HEK293 (cell line): ENCODE data around the gene JAK3.

ENCODE experiments used
- CTCF ChIA-PET: fragments of 350-600 bp; formaldehyde crosslinking; extraction: SDS; loops from one replicate; lab custom pipeline; 2021; ENCODE audit warnings: antibody characterized with exemption; lab: Yijun Ruan, JAX
- POLR2A ChIA-PET: fragments of 300-600 bp; formaldehyde crosslinking; extraction: SDS; loops from one replicate; lab custom pipeline; 2020; ENCODE audit warnings: antibody characterized with exemption, inconsistent platforms; lab: Yijun Ruan, JAX
- H3K27ac ChIP-seq: fragments of 200-500 bp; sonication (Bioruptor generic); 2 replicates; pipeline ENCODE4 v1.5.1; 2014; ENCODE audit warnings: low read depth, low read length, control low read depth, inconsistent platforms; ENCODE audit errors: extremely low read depth
- H3K36me3 ChIP-seq, 2 experiments: fragments of 200-500 bp in 1 of 2; sonication (Bioruptor generic) in 1 of 2; 1 replicate in 1 of 2; 2 replicates in 1 of 2; pipeline ENCODE4 v1.5.1; 2014 to 2017; ENCODE audit warnings: inconsistent platforms in 2 of 2, low read length in 2 of 2; ENCODE audit not compliant: control insufficient read depth in 2 of 2, insufficient read depth in 1 of 2
- H3K4me1 ChIP-seq: fragments of 200-500 bp; sonication (Bioruptor generic); 2 replicates; pipeline ENCODE4 v1.5.1; 2014; ENCODE audit warnings: mild to moderate bottlenecking, low read length, inconsistent platforms; ENCODE audit not compliant: control insufficient read depth, insufficient read depth
- H3K4me3 ChIP-seq: 2 replicates; pipeline ENCODE4 v1.5.1; 2011; ENCODE audit warnings: low read depth, mild to moderate bottlenecking, control low read depth, low read length, moderate library complexity
- H3K9me3 ChIP-seq: fragments of 200-500 bp; sonication (Bioruptor generic); 2 replicates; pipeline ENCODE4 v1.5.1; 2014; ENCODE audit warnings: low read depth, low read length, inconsistent platforms; ENCODE audit not compliant: control insufficient read depth, insufficient read depth
- GFI1B ChIP-seq: fragments of 450-650 bp; formaldehyde crosslinking; IDR thresholded peaks from 2 replicates; pipeline ENCODE4 v1.5.1; 2016; ENCODE audit warnings: missing biosample characterization, missing genetic modification characterization
- GLIS1 ChIP-seq: fragments of 450-650 bp; formaldehyde crosslinking; IDR thresholded peaks from 2 replicates; pipeline ENCODE4 v1.5.1; 2016; ENCODE audit warnings: missing biosample characterization, missing genetic modification characterization
- GLIS2 ChIP-seq: fragments of 450-650 bp; formaldehyde crosslinking; IDR thresholded peaks from 2 replicates; pipeline ENCODE4 v1.5.1; 2016; ENCODE audit warnings: missing biosample characterization, missing genetic modification characterization
- INSM2 ChIP-seq: fragments of 450-650 bp; formaldehyde crosslinking; IDR thresholded peaks from 2 replicates; pipeline ENCODE4 v1.5.1; 2016; ENCODE audit warnings: missing biosample characterization, missing genetic modification characterization
- KLF17 ChIP-seq: fragments of 450-650 bp; formaldehyde crosslinking; IDR thresholded peaks from 2 replicates; pipeline ENCODE4 v1.5.1; 2016; ENCODE audit warnings: missing biosample characterization, missing genetic modification characterization
- KLF8 ChIP-seq: fragments of 450-650 bp; formaldehyde crosslinking; IDR thresholded peaks from 2 replicates; pipeline ENCODE4 v1.5.1; 2016; ENCODE audit warnings: missing biosample characterization, missing genetic modification characterization
- PRDM6 ChIP-seq: fragments of 450-650 bp; formaldehyde crosslinking; IDR thresholded peaks from 2 replicates; pipeline ENCODE4 v1.5.1; 2017; ENCODE audit warnings: missing biosample characterization, missing genetic modification characterization
- SP2 ChIP-seq: fragments of 450-650 bp; formaldehyde crosslinking; IDR thresholded peaks from 2 replicates; pipeline ENCODE4 v1.5.1; 2016; ENCODE audit warnings: missing biosample characterization, missing genetic modification characterization
- SP3 ChIP-seq: fragments of 450-650 bp; formaldehyde crosslinking; IDR thresholded peaks from 2 replicates; pipeline ENCODE4 v1.5.1; 2016; ENCODE audit warnings: missing biosample characterization, missing genetic modification characterization
- TRIM28 ChIP-seq: IDR thresholded peaks from 2 replicates; pipeline ENCODE4 v1.6.1; 2011; ENCODE audit warnings: low read length, control low read depth, borderline replicate concordance
- ZBTB17 ChIP-seq: fragments of 450-650 bp; formaldehyde crosslinking; IDR thresholded peaks from 2 replicates; pipeline ENCODE4 v1.5.1; 2016; ENCODE audit warnings: missing biosample characterization, missing genetic modification characterization
- ZBTB7A ChIP-seq: fragments of 450-650 bp; formaldehyde crosslinking; IDR thresholded peaks from 2 replicates; pipeline ENCODE4 v1.5.1; 2016; ENCODE audit warnings: low read depth, missing biosample characterization, missing genetic modification characterization
- ZBTB8A ChIP-seq: fragments of 450-650 bp; formaldehyde crosslinking; IDR thresholded peaks from 2 replicates; pipeline ENCODE4 v1.5.1; 2016; ENCODE audit warnings: missing biosample characterization, missing genetic modification characterization
- ZEB2 ChIP-seq: fragments of 450-650 bp; formaldehyde crosslinking; IDR thresholded peaks from 2 replicates; pipeline ENCODE4 v1.5.1; 2016; ENCODE audit warnings: missing biosample characterization, missing genetic modification characterization
- ZFHX2 ChIP-seq: fragments of 450-650 bp; formaldehyde crosslinking; conservative IDR thresholded peaks from 2 replicates; pipeline ENCODE4 v1.5.1; 2016; ENCODE audit warnings: missing biosample characterization, missing genetic modification characterization
- ZFP37 ChIP-seq: fragments of 450-650 bp; formaldehyde crosslinking; IDR thresholded peaks from 2 replicates; pipeline ENCODE4 v1.5.1; 2016; ENCODE audit warnings: missing biosample characterization, missing genetic modification characterization
- ZNF112 ChIP-seq: fragments of 450-650 bp; formaldehyde crosslinking; IDR thresholded peaks from 2 replicates; pipeline ENCODE4 v1.5.0; 2017; ENCODE audit warnings: missing biosample characterization, missing genetic modification characterization
- ZNF24 ChIP-seq: fragments of 450-650 bp; formaldehyde crosslinking; IDR thresholded peaks from 2 replicates; pipeline ENCODE4 v1.5.1; 2016; ENCODE audit warnings: missing biosample characterization, missing genetic modification characterization
- ZNF501 ChIP-seq: fragments of 450-650 bp; formaldehyde crosslinking; IDR thresholded peaks from 2 replicates; pipeline ENCODE4 v1.5.1; 2016; ENCODE audit warnings: missing biosample characterization, missing genetic modification characterization
- ZNF561 ChIP-seq: fragments of 450-650 bp; IDR thresholded peaks from 2 replicates; pipeline ENCODE4 v1.5.1; 2018; ENCODE audit warnings: missing biosample characterization, missing genetic modification characterization, borderline replicate concordance
- ZNF629 ChIP-seq: fragments of 450-650 bp; formaldehyde crosslinking; IDR thresholded peaks from 2 replicates; pipeline ENCODE4 v1.5.1; 2017; ENCODE audit warnings: missing biosample characterization, missing genetic modification characterization
- ZNF76 ChIP-seq: fragments of 450-650 bp; formaldehyde crosslinking; IDR thresholded peaks from 2 replicates; pipeline ENCODE4; 2016; ENCODE audit warnings: low read depth, missing biosample characterization, missing genetic modification characterization, borderline replicate concordance
- ZNF791 ChIP-seq: fragments of 450-650 bp; formaldehyde crosslinking; IDR thresholded peaks from 2 replicates; pipeline ENCODE4 v1.5.1; 2016; ENCODE audit warnings: missing biosample characterization, missing genetic modification characterization
- TF ChIP-seq, protein P1 (sequence below): fragments of 450-650 bp; formaldehyde crosslinking; IDR thresholded peaks from 2 replicates; pipeline ENCODE4 v1.5.1; 2016; ENCODE audit warnings: missing biosample characterization, missing genetic modification characterization
- TF ChIP-seq, protein P2 (sequence below): fragments of 450-650 bp; formaldehyde crosslinking; IDR thresholded peaks from 2 replicates; pipeline ENCODE4 v1.5.1; 2016; ENCODE audit warnings: missing biosample characterization, missing genetic modification characterization

JAK3 gene

GRCh38 chr19:17859533-17860330 lies 11.9 kb upstream of the JAK3 start, which contains the start of gene RPL18A (continued):
- TF ChIP-seq, protein P1, sequence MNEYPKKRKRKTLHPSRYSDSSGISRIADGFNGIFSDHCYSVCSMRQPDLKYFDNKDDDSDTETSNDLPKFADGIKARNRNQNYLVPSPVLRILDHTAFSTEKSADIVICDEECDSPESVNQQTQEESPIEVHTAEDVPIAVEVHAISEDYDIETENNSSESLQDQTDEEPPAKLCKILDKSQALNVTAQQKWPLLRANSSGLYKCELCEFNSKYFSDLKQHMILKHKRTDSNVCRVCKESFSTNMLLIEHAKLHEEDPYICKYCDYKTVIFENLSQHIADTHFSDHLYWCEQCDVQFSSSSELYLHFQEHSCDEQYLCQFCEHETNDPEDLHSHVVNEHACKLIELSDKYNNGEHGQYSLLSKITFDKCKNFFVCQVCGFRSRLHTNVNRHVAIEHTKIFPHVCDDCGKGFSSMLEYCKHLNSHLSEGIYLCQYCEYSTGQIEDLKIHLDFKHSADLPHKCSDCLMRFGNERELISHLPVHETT (tag by site-specific recombination), result no peak
- TF ChIP-seq ZNF24, result 0 out of 2 replicates have a peak, but pooled peaks have one; percentile 13
- peak; percentile 72; the same call in 1 of the 2 replicates for TF ChIP-seq ZEB2
- TF ChIP-seq ZBTB7A (tag by site-specific recombination), result 0 out of 2 replicates have a peak, but pooled peaks have one; percentile 26
- peak; percentile 65 for TF ChIP-seq GLIS2 (tag by site-specific recombination)
- TF ChIP-seq ZBTB8A (tag by site-specific recombination), result 0 out of 2 replicates have a peak, but pooled peaks have one; percentile 52
- TF ChIP-seq PRDM6 (tag by site-specific recombination), result no peak
- peak; percentile 75 for TF ChIP-seq ZBTB17 (tag by site-specific recombination)
- peak; percentile 68 for TF ChIP-seq KLF17 (tag by site-specific recombination)
- 0 out of 2 replicates have a peak, but pooled peaks have one; percentile 23 for TF ChIP-seq ZFP37 (tag by site-specific recombination)
- TF ChIP-seq TRIM28, result 0 out of 2 replicates have a peak, but pooled peaks have one; percentile 31
- TF ChIP-seq GLIS1 (tag by site-specific recombination), result peak; percentile 71
- TF ChIP-seq ZFHX2 (tag by site-specific recombination), result peak; percentile 34; the same call in 1 of the 2 replicates
- peak; percentile 97 for TF ChIP-seq SP3 (tag by site-specific recombination)
- TF ChIP-seq ZNF501, result peak; percentile 61; the same call in 1 of the 2 replicates

GRCh38 chr19:17855280-17856152 lies 7.7 kb upstream of the JAK3 start:
- H3K36me3 ChIP-seq, result peaks cover 0 to 4% of the 10 kb centered on the region in 2 experiments; a peak in 1 of 3 replicates
- 0 out of 2 replicates have a peak, but pooled peaks cover 3% of the 10 kb centered on the region for H3K4me1 ChIP-seq
- no peak overlapping the region for H3K4me3 ChIP-seq
- ChIA-PET POLR2A (interaction anchor here (0.7 kb wide), 1 partner anchor 399 kb away, joined by 3 read pairs; no protein-coding TSS in a partner anchor), CTCF (interaction anchor here (0.6 to 2.4 kb wide), 23 partner anchors 9 to 415 kb away, joined by 3 to 11 read pairs (median 4); no protein-coding TSS in a partner anchor)
- no peak overlapping the region for H3K27ac ChIP-seq
- no peaks in the 10 kb centered on the region for H3K9me3 ChIP-seq
- TF ChIP-seq SP2 (tag by site-specific recombination) (0 out of 2 replicates have a peak, but pooled peaks have one; percentile 15), SP3 (tag by site-specific recombination) (peak; percentile 34; the same call in 1 of the 2 replicates), INSM2 (tag by site-specific recombination) (no peak), KLF8 (tag by site-specific recombination) (peak; percentile 46; the same call in 1 of the 2 replicates), GFI1B (tag by site-specific recombination) (no peak), ZNF629 (tag by site-specific recombination) (peak; percentile 24; the same call in 1 of the 2 replicates), ZNF561 (no peak), ZNF791 (tag by site-specific recombination) (no peak), ZNF76 (0 out of 2 replicates have a peak, but pooled peaks have one; percentile 23), ZNF112 (tag by site-specific recombination) (no peak)
- TF ChIP-seq, protein P2, sequence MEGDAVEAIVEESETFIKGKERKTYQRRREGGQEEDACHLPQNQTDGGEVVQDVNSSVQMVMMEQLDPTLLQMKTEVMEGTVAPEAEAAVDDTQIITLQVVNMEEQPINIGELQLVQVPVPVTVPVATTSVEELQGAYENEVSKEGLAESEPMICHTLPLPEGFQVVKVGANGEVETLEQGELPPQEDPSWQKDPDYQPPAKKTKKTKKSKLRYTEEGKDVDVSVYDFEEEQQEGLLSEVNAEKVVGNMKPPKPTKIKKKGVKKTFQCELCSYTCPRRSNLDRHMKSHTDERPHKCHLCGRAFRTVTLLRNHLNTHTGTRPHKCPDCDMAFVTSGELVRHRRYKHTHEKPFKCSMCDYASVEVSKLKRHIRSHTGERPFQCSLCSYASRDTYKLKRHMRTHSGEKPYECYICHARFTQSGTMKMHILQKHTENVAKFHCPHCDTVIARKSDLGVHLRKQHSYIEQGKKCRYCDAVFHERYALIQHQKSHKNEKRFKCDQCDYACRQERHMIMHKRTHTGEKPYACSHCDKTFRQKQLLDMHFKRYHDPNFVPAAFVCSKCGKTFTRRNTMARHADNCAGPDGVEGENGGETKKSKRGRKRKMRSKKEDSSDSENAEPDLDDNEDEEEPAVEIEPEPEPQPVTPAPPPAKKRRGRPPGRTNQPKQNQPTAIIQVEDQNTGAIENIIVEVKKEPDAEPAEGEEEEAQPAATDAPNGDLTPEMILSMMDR (tag by site-specific recombination), result peak; percentile 97
- TF ChIP-seq, protein P1 (tag by site-specific recombination), result no peak
